ENCODE measurements around the gene RPS21. TPM values are rescaled to one million over a fixed set of nuclear protein-coding genes. Genes with fewer than 3 reads are reported as not detected.

Gene RPS21
- total and polyA plus RNA-seq, 12 donors = 438 to 4,794 (median 1,602) TPM

DNA sequence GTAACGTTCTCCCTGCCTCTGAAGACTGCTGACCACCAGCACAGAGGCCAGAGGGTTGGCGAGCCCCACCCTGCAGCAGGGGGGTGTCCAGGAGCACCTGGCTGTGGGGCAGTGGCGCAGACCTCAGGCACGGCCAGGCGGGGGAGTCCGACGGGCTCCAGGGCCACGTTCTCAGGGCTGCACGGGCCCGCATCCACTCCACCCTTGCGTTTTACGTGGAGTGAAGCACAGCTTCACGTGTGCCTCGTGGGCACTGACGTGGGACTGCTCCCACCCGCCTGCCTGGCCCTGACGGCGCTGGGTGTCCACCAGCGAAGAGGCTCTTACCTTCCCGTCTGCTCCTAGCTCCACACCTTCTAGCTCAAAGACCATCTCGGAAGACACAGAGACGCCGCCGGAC is 6.9 kb downstream of the RPS21 start:
- no peak for DNase-seq
- Histone ChIP-seq H3K27ac (no peak overlapping the region), H3K9me3 (replicated peaks in 1 of 3) (no peaks in the 10 kb centered on the region), H3K4me3 (no peak overlapping the region), H3K36me3 (replicated peaks in 1 of 2) (peaks cover 0 to 16% of the 10 kb centered on the region in 2 donors), H3K27me3 (no peaks in the 10 kb centered on the region), H3K4me1 (replicated peaks in 1 of 2) (no peaks in the 10 kb centered on the region)
- no peak for TF ChIP-seq CTCF (IDR thresholded peaks at IDR 0.05)
- TF ChIP-seq POLR2A (IDR thresholded peaks at IDR 0.05) = no peak
- WGBS, 4 donors = 91 to 94% (median 92%) methylated on average over 15 to 24 of the region's 24 CpGs
- intact Hi-C loops (cut with DNase I) = loop anchor here in 1 of 2 donors (10.0 kb wide), 1 partner anchor 221 kb away; no protein-coding TSS in a partner anchor

- no peak overlapping the region for H3K4me3 ChIP-seq
- TF ChIP-seq CTCF (IDR thresholded peaks at IDR 0.05) = no peak
- no peak for TF ChIP-seq POLR2A (IDR thresholded peaks at IDR 0.05)
- WGBS, 4 donors = 91 to 96% (median 93%) methylated on average over 33 to 44 of the region's 44 CpGs
- no peak for DNase-seq
- no peaks in the 10 kb centered on the region for H3K4me1 ChIP-seq (replicated peaks in 1 of 2)
- no peak overlapping the region for H3K27ac ChIP-seq
- no peaks in the 10 kb centered on the region for H3K9me3 ChIP-seq (replicated peaks in 1 of 3)
- intact Hi-C loops (cut with DNase I) = loop anchor here in 1 of 2 donors (10.0 kb wide), 1 partner anchor 220 kb away; no protein-coding TSS in a partner anchor
- no peaks in the 10 kb centered on the region for H3K27me3 ChIP-seq
- H3K36me3 ChIP-seq (replicated peaks in 1 of 2) = peaks cover 0 to 9% of the 10 kb centered on the region in 2 donors
Observed at GRCh38 chr20:62394248-62395245, 7.6 kb downstream of the RPS21 start.

DNA sequence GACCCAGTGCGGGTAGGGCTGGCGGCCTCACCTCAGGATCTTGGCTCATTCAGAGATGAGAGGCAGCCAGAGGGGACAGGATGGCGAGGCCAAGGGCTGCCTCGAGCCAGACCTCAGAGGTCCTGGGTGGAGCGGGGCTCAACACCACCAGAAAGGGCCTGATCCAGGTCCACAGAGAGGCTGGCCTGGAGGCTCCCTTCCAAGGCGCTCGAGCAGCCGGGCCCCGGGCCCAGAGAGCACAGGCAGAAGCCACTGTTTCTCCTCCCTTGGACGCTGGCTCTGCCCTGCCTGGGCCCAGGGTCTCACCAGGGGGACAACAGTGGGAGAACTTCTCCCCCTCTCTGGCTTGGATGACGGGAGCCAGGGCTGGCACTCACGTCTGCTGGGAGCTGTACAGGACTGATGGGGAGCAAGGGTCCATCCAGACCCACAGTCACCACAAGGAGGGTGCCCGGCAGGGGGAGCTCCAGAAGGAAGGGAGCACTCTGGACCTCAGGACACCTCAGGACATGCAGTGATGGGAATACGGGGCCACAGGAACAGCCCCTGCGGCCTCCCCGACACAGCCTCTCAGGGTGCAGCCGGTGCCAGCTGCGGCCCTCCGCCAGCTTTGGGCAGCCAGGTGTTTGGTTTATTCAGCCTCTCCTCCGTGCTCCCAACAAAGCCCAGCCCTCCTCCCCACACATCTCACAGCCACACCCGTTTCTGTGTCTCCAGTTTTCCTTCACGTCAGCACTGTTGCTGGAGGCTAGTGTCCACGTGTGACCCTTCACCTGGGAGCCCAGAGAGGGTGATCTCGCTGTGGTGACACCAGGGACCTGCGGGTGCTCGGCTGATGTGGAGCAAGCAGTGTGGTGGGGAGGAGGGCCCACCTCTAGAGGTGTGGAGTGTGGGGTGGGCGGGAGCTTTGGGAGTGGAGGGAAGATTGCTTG is 8.7 kb downstream of the RPS21 start:
- no peaks in the 10 kb centered on the region for H3K4me1 ChIP-seq (replicated peaks in 1 of 2)
- no peaks in the 10 kb centered on the region for H3K27me3 ChIP-seq
- no peak for TF ChIP-seq POLR2A (IDR thresholded peaks at IDR 0.05)
- no peak for TF ChIP-seq CTCF (IDR thresholded peaks at IDR 0.05)
- H3K9me3 ChIP-seq (replicated peaks in 1 of 3) = no peaks in the 10 kb centered on the region
- H3K27ac ChIP-seq = no peak overlapping the region
- H3K36me3 ChIP-seq (replicated peaks in 1 of 2) = no peaks in the 10 kb centered on the region
- no peak for DNase-seq
- 89 to 91% (median 90%) methylated on average over 13 to 27 of the region's 27 CpGs for WGBS, 4 donors
- intact Hi-C loops (cut with DNase I) = loop anchor here in 1 of 2 donors (10.0 kb wide), 1 partner anchor 219 kb away; no protein-coding TSS in a partner anchor
- H3K4me3 ChIP-seq = no peak overlapping the region

All from adrenal gland (tissue), 12 donors.